ENCODE measurements around the gene KRIT1. TPM values are rescaled to one million over a fixed set of nuclear protein-coding genes. Genes with fewer than 3 reads are reported as not detected.
"Not testable (repeated sequence)": the region's sequence is repeated elsewhere in the genome, so short reads cannot be mapped to it uniquely, and the experiment has no call there.

The KRIT1 gene
- total RNA-seq, 1 donor = 44.9 TPM

GRCh38 chr7:92192326-92192725 is 53.4 kb downstream of the KRIT1 start:
- DNase-seq (ENCODE audit: low read depth) = no peak
- TF ChIP-seq CTCF (IDR thresholded peaks at IDR 0.05; ENCODE audit: insufficient read depth, low read depth, low read length) = no peak
- H3K4me3 ChIP-seq (ENCODE audit: low read depth, low read length) = no peak overlapping the region

GRCh38 chr7:92189246-92189645 is 56.5 kb downstream of the KRIT1 start:
- not testable (repeated sequence) for H3K4me3 ChIP-seq (ENCODE audit: low read depth, low read length); DNase-seq (ENCODE audit: low read depth)

GRCh38 chr7:92184294-92184693 is 61.4 kb downstream of the KRIT1 start:
- H3K4me3 ChIP-seq (ENCODE audit: low read depth, low read length); DNase-seq (ENCODE audit: low read depth): not testable (repeated sequence)

GRCh38 chr7:92178928-92179924 is 66.5 kb downstream of the KRIT1 start, which contains the start of gene LRRD1:
Gene LRRD1 (minus strand): TSS chr7:92179142. CDS start chr7:92165202, 13,940 bp downstream.
- DNase-seq (ENCODE audit: low read depth) = peak; percentile 82
- TF ChIP-seq CTCF (IDR thresholded peaks at IDR 0.05; ENCODE audit: insufficient read depth, low read depth, low read length) = peak; percentile 96
- peak within 1 kb of the TSS; percentile 58 for H3K4me3 ChIP-seq (ENCODE audit: low read depth, low read length)

GRCh38 chr7:92177362-92177761 is 68.4 kb downstream of the KRIT1 start:
- no peak for TF ChIP-seq CTCF (IDR thresholded peaks at IDR 0.05; ENCODE audit: insufficient read depth, low read depth, low read length)
- peak; percentile 55 for DNase-seq (ENCODE audit: low read depth)
- H3K4me3 ChIP-seq (ENCODE audit: low read depth, low read length) = no peak overlapping the region

GRCh38 chr7:92169529-92169928 is 76.2 kb downstream of the KRIT1 start:
- DNase-seq (ENCODE audit: low read depth); H3K4me3 ChIP-seq (ENCODE audit: low read depth, low read length): not testable (repeated sequence)

GRCh38 chr7:92161271-92161670 is 84.4 kb downstream of the KRIT1 start:
- TF ChIP-seq CTCF (IDR thresholded peaks at IDR 0.05; ENCODE audit: insufficient read depth, low read depth, low read length) = no peak
- DNase-seq (ENCODE audit: low read depth) = no peak
- no peak overlapping the region for H3K4me3 ChIP-seq (ENCODE audit: low read depth, low read length)

GRCh38 chr7:92158660-92159575 is 86.8 kb downstream of the KRIT1 start:
- peak; percentile 69 for DNase-seq (ENCODE audit: low read depth)
- no peak overlapping the region for H3K4me3 ChIP-seq (ENCODE audit: low read depth, low read length)
- TF ChIP-seq CTCF (IDR thresholded peaks at IDR 0.05; ENCODE audit: insufficient read depth, low read depth, low read length) = no peak

All from fibroblast of villous mesenchyme (primary cell).